ENCODE measurements around the gene PPP1R16B.
"Not testable (repeated sequence)": the region's sequence is repeated elsewhere in the genome, so short reads cannot be mapped to it uniquely, and the experiment has no call there.

PPP1R16B gene

GRCh38 chr20:38855356-38855755 is 49.9 kb downstream of the PPP1R16B start:
- no peak for FAIRE-seq

- no peak for FAIRE-seq
Observed at GRCh38 chr20:38856570-38856969, 51.1 kb downstream of the PPP1R16B start.

- no peak for FAIRE-seq
Observed at GRCh38 chr20:38857703-38858102, 52.2 kb downstream of the PPP1R16B start.

- FAIRE-seq = no peak
Observed at GRCh38 chr20:38859070-38859690, 53.7 kb downstream of the PPP1R16B start.

- not testable (repeated sequence) for FAIRE-seq
Observed at GRCh38 chr20:38859857-38860256, 54.4 kb downstream of the PPP1R16B start.

- FAIRE-seq = no peak
Observed at GRCh38 chr20:38861071-38861401, 55.5 kb downstream of the PPP1R16B start.

- no peak for FAIRE-seq
Observed at GRCh38 chr20:38862226-38862625, 56.7 kb downstream of the PPP1R16B start.

GRCh38 chr20:38863024-38863851 is 57.7 kb downstream of the PPP1R16B start:
- FAIRE-seq = no peak

- no peak for FAIRE-seq
Observed at GRCh38 chr20:38864662-38865061, 59.2 kb downstream of the PPP1R16B start.

GRCh38 chr20:38866265-38867061 is 61.0 kb downstream of the PPP1R16B start:
- no peak for FAIRE-seq

- FAIRE-seq = no peak
Observed at GRCh38 chr20:38867062-38867359, 61.5 kb downstream of the PPP1R16B start.

- no peak for FAIRE-seq
Observed at GRCh38 chr20:38870733-38871559, 65.4 kb downstream of the PPP1R16B start.

- no peak for FAIRE-seq
Observed at GRCh38 chr20:38871560-38871953, 66.1 kb downstream of the PPP1R16B start.

- no peak for FAIRE-seq
Observed at GRCh38 chr20:38872036-38872435, 66.5 kb downstream of the PPP1R16B start.

- FAIRE-seq = no peak
Observed at GRCh38 chr20:38872491-38873049, 67.1 kb downstream of the PPP1R16B start.

GRCh38 chr20:38873050-38873581 is 67.6 kb downstream of the PPP1R16B start:
- no peak for FAIRE-seq

- FAIRE-seq = no peak
Observed at GRCh38 chr20:38874460-38875174, 69.1 kb downstream of the PPP1R16B start.

- no peak for FAIRE-seq
Observed at GRCh38 chr20:38875175-38875993, 69.9 kb downstream of the PPP1R16B start.

GRCh38 chr20:38877483-38877882 is 72.0 kb downstream of the PPP1R16B start:
- no peak for FAIRE-seq

- FAIRE-seq = no peak
Observed at GRCh38 chr20:38878866-38879265, 73.4 kb downstream of the PPP1R16B start.
